BJ (cell line): ENCODE measurements around the gene MTA3. TPM values are rescaled to one million over a fixed set of nuclear protein-coding genes. Genes with fewer than 3 reads are reported as not detected.

Experiments used
- CTCF ChIA-PET: fragments of 350-600 bp; formaldehyde crosslinking; extraction: SDS; loops from one replicate; lab custom pipeline; 2021; ENCODE audit warnings: antibody characterized with exemption, inconsistent platforms; lab: Yijun Ruan, JAX
- POLR2A ChIA-PET: fragments of 300-600 bp; sonication (Branson Sonifier 250); formaldehyde crosslinking; extraction: SDS; loops from one replicate; lab custom pipeline; 2021; ENCODE audit warnings: antibody characterized with exemption; lab: Charles Lee
- DNase-seq: peaks from one replicate; pipeline ENCODE4 v3.0.0-alpha.2; 2011; ENCODE audit warnings: low read depth
- H3K27me3 ChIP-seq: 2 replicates; pipeline ENCODE4 v1.6.0; 2011; ENCODE audit warnings: low read length; ENCODE audit not compliant: control insufficient read depth, insufficient read depth
- H3K36me3 ChIP-seq: 2 replicates; pipeline ENCODE4 v1.5.1; 2011; ENCODE audit warnings: low read length; ENCODE audit not compliant: control insufficient read depth, insufficient read depth
- H3K4me3 ChIP-seq: 2 replicates; pipeline ENCODE4 v1.5.1; 2011; ENCODE audit warnings: low read depth, mild to moderate bottlenecking, control low read depth, low read length
- polyA minus RNA-seq: library from RNA; depleted of rRNA, polyadenylated mRNA; stranded (reverse); fragments of >200 nt; gene quantifications from 2 replicates; pipeline ENCODE4 v1.2.3, GENCODE V29; 2011; rRNA and poly(A)+ RNA removed
- polyA plus RNA-seq: library from polyadenylated mRNA; depleted of rRNA; stranded (reverse); fragments of >200 nt; gene quantifications from 2 replicates; pipeline ENCODE4 v1.2.3, GENCODE V29; 2011; rRNA removed
- TF ChIP-seq, protein P1 (sequence below): IDR thresholded peaks from 2 replicates; pipeline ENCODE4 v1.5.1; 2011; ENCODE audit warnings: low read depth, mild to moderate bottlenecking, control low read depth, inconsistent platforms, low read length, moderate library complexity; ENCODE audit not compliant: insufficient read depth

The MTA3 gene
- 23.2 and 30.5 TPM in 2 replicates for polyA plus RNA-seq
- 16.3 and 16.4 TPM in 2 replicates for polyA minus RNA-seq

DNA sequence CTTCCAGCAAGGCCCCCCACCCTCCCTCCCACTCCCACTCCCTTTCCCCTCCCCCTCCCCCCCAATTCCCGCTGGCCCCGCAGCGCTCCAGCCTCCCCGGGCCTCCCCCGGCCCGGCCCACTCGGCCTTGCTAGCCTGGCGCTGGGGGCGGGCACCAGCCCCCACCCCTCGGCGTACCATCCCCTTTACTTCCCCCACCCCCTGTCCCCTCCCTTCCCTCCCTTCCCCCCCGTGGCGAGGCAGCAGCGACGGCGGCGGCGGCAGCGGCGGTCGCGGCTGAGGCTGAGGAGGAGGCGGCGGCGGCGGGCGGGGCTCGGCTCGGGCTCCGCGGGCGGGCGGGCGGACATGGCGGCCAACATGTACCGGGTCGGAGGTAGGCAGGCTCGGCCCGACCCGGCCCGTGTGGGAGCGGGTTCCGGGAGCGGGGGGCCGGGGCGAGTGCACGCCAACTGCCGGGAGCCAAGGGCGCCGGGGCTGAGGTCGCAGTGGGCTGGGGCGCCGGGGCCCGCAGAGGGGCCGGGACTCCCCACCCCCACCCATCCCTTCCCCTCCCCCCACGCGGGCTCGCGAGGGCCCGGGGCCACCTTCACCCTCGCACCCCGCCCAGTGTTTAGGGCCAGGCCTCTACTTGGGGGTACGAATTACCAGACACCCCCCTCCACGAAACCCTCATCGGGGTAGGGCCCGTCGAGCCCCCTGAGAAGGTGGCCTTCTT lies at the start of gene MTA3:
TSS of gene MTA3 (plus strand) at position 232 of the 715 bp plus-strand sequence. CDS start at position 346, 114 bp downstream.
- H3K4me3 ChIP-seq: peak within 1 kb of the TSS; percentile 85
- H3K27me3 ChIP-seq: no peaks in the 10 kb centered on the region
- ChIA-PET CTCF (interaction anchor here (1.2 kb wide), 1 partner anchor 10 kb away, joined by 4 read pairs; no protein-coding TSS in a partner anchor), POLR2A (no interaction called here)
- H3K36me3 ChIP-seq: no peaks in the 10 kb centered on the region; the same call in 1 of the 2 replicates
- no peak for DNase-seq
- TF ChIP-seq, protein P1, sequence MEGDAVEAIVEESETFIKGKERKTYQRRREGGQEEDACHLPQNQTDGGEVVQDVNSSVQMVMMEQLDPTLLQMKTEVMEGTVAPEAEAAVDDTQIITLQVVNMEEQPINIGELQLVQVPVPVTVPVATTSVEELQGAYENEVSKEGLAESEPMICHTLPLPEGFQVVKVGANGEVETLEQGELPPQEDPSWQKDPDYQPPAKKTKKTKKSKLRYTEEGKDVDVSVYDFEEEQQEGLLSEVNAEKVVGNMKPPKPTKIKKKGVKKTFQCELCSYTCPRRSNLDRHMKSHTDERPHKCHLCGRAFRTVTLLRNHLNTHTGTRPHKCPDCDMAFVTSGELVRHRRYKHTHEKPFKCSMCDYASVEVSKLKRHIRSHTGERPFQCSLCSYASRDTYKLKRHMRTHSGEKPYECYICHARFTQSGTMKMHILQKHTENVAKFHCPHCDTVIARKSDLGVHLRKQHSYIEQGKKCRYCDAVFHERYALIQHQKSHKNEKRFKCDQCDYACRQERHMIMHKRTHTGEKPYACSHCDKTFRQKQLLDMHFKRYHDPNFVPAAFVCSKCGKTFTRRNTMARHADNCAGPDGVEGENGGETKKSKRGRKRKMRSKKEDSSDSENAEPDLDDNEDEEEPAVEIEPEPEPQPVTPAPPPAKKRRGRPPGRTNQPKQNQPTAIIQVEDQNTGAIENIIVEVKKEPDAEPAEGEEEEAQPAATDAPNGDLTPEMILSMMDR: no peak

DNA sequence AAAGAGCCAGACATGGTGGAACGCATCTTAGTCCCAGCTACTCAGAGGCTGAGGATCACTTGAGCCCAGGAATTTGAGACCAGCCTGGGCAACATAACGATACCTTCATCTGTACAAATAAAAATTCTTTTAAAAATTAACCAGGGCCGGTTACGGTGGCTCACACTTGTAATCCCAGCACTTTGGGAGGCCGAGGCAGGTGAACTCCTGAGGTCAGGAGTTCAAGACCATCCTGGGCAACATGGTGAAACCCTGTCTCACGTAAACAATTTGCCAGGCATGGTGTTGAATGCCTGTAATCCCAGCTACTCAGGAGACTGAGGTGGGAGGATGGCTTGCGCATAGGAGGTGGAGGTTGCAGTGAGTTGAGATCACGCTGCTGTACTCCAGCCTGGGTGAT lies 48.8 kb upstream of the MTA3 start:
- no peak overlapping the region for H3K4me3 ChIP-seq
- POLR2A ChIA-PET: no interaction called here
- H3K27me3 ChIP-seq: no peaks in the 10 kb centered on the region
- CTCF ChIA-PET: no interaction called here
- DNase-seq: no peak
- no peaks in the 10 kb centered on the region for H3K36me3 ChIP-seq
- TF ChIP-seq, protein P1: no peak

DNA sequence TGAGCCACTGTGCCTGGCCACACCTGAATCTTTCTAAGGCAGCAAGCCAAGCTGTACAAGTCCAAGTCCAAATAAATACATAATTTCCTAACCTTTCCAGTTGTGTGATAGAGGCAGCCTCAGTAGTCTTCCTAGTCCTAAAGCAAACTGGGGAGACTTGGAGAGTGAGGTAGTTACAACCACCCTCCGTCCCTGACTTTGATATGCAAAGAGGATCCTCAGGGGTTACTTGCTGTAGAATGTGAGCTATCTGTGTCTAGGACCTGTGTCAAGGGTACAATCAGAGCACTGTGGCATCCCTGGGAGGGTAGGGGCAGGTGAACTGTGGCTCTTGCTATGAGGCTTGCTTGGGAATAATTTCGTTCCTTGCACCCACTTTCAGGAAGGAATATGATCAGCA lies 46.4 kb upstream of the MTA3 start:
- TF ChIP-seq, protein P1: no peak
- no peak for DNase-seq
- H3K4me3 ChIP-seq: no peak overlapping the region
- no peaks in the 10 kb centered on the region for H3K36me3 ChIP-seq
- H3K27me3 ChIP-seq: no peaks in the 10 kb centered on the region
- ChIA-PET POLR2A (no interaction called here), CTCF (interaction anchor here (2.1 kb wide), 1 partner anchor 26 kb away, joined by 8 read pairs; no protein-coding TSS in a partner anchor)

DNA sequence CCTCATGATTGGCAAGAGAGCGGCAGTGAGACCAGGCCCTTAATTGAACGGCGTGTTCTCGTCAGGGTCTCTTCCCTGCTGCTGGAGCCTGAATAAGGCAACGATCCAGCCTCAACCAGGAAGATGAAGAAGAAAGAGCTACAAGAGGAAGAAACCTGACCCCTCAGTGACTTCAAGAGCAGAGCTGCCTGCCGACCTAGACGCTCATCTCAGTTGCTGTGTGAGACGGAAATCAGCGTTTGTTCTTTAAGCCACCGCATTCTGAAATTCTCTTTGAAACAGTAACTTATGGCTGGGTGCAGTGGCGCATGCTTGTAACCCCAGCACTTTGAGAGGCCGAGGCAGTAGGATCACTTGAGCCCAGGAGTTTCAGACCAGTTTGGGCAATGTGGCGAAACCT lies 45.1 kb upstream of the MTA3 start:
- TF ChIP-seq, protein P1: no peak
- CTCF ChIA-PET: interaction anchor here (1.1 to 2.1 kb wide), 3 partner anchors 9 to 28 kb away, joined by 3 to 8 read pairs (median 3); no protein-coding TSS in a partner anchor
- no peak overlapping the region for H3K4me3 ChIP-seq
- POLR2A ChIA-PET: no interaction called here
- no peaks in the 10 kb centered on the region for H3K36me3 ChIP-seq
- no peak for DNase-seq
- no peaks in the 10 kb centered on the region for H3K27me3 ChIP-seq

DNA sequence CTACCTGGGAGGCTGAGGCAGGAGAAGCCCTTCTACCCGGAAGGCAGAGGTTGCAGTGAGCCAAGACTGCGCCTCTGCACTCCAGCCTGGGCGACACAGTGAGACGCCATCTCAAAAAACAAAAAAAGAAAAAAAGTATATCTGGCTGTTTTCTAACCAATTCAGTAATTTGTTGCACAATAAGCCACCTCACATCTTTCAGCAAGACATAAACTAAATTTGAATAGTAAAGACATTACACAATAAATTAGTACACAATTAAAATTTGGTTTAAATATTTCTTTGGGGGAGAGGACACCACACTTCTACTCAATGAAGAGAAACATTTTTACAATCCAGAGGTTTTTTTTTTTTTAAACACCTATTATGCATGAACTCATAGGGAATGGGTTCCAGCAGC lies 36.0 kb upstream of the MTA3 start:
- Histone ChIP-seq H3K4me3 (no peak overlapping the region), H3K27me3 (no peaks in the 10 kb centered on the region), H3K36me3 (no peaks in the 10 kb centered on the region)
- ChIA-PET CTCF (no interaction called here), POLR2A (no interaction called here)
- TF ChIP-seq, protein P1: no peak
- no peak for DNase-seq
